T-helper 2 cell (primary cell): ENCODE data around the gene RAB8B.

Experiments
- DNase-seq, 5 experiments: peaks; one replicate each; pipeline versions ENCODE4 v3.0.0 to v3.0.0-alpha.2; 2012 to 2022

The RAB8B gene

GRCh38 chr15:63277038-63277892, 87.9 kb downstream of the RAB8B start, which contains the start of gene APH1B:
Gene APH1B (plus strand): TSS chr15:63277605. CDS start chr15:63277624, 19 bp downstream.
- peak; percentile 48 to 83 (median 78) for DNase-seq

- no peak for DNase-seq
Measured at GRCh38 chr15:63277893-63278456, 88.6 kb downstream of the RAB8B start.

GRCh38 chr15:63283126-63283525, 93.7 kb downstream of the RAB8B start:
- no peak for DNase-seq

- DNase-seq, result no peak
Measured at GRCh38 chr15:63284335-63284734, 94.9 kb downstream of the RAB8B start.

- DNase-seq, result no peak
Measured at GRCh38 chr15:63287109-63287508, 97.7 kb downstream of the RAB8B start.

GRCh38 chr15:63288342-63288741, 98.9 kb downstream of the RAB8B start:
- no peak for DNase-seq

GRCh38 chr15:63288778-63289378, 99.5 kb downstream of the RAB8B start:
- DNase-seq, result peak in 1 of 5 experiments; percentile 62

GRCh38 chr15:63291507-63291906, 102.1 kb downstream of the RAB8B start:
- no peak for DNase-seq

- DNase-seq, result no peak
Measured at GRCh38 chr15:63292241-63292640, 102.8 kb downstream of the RAB8B start.

GRCh38 chr15:63292771-63293170, 103.4 kb downstream of the RAB8B start:
- no peak for DNase-seq

- no peak for DNase-seq
Measured at GRCh38 chr15:63294359-63294758, 105.0 kb downstream of the RAB8B start.

GRCh38 chr15:63295341-63295740, 105.9 kb downstream of the RAB8B start:
- DNase-seq, result no peak

GRCh38 chr15:63296195-63296594, 106.8 kb downstream of the RAB8B start:
- peak in 1 of 5 experiments; percentile 43 for DNase-seq

GRCh38 chr15:63299943-63300575, 110.7 kb downstream of the RAB8B start:
- DNase-seq, result no peak

- no peak for DNase-seq
Measured at GRCh38 chr15:63301088-63301487, 111.7 kb downstream of the RAB8B start.

- no peak for DNase-seq
Measured at GRCh38 chr15:63305260-63305659, 115.9 kb downstream of the RAB8B start.

- no peak for DNase-seq
Measured at GRCh38 chr15:63306492-63307073, 117.2 kb downstream of the RAB8B start.

- no peak for DNase-seq
Measured at GRCh38 chr15:63308491-63308890, 119.1 kb downstream of the RAB8B start.

GRCh38 chr15:63308947-63309346, 119.5 kb downstream of the RAB8B start:
- no peak for DNase-seq

GRCh38 chr15:63310646-63311045, 121.2 kb downstream of the RAB8B start:
- DNase-seq, result no peak

GRCh38 chr15:63312286-63312685, 122.9 kb downstream of the RAB8B start:
- no peak for DNase-seq

- DNase-seq, result no peak
Measured at GRCh38 chr15:63313825-63314224, 124.4 kb downstream of the RAB8B start.

GRCh38 chr15:63314409-63314808, 125.0 kb downstream of the RAB8B start:
- no peak for DNase-seq
